Skeletal muscle tissue (tissue), 4 donors: ENCODE data around the gene SLC26A2. TPM values are rescaled to one million over a fixed set of nuclear protein-coding genes. Genes with fewer than 3 reads are reported as not detected.

Experiments used
- H3K27ac ChIP-seq: one replicate; pipeline ENCODE4 v1.7.0; 2013; ENCODE audit warnings: mild to moderate bottlenecking, low read depth, low read length, inconsistent platforms
- H3K27me3 ChIP-seq, 3 donors: one replicate each; pipeline ENCODE4 v1.7.0; 2013; ENCODE audit warnings: low read length in 3 of 3; ENCODE audit not compliant: control insufficient read depth in 3 of 3, insufficient read depth in 3 of 3
- H3K36me3 ChIP-seq, 3 donors: one replicate each; pipeline ENCODE4 v1.7.0; 2013; ENCODE audit warnings: low read length in 3 of 3; ENCODE audit not compliant: control insufficient read depth in 3 of 3, insufficient read depth in 3 of 3
- H3K4me1 ChIP-seq, 3 donors: one replicate each; pipeline ENCODE4 v1.7.0; 2013; ENCODE audit warnings: low read length in 3 of 3, mild to moderate bottlenecking in 3 of 3; ENCODE audit not compliant: control insufficient read depth in 3 of 3, insufficient read depth in 3 of 3
- H3K4me3 ChIP-seq, 3 donors: one replicate each; pipeline ENCODE4 v1.7.0; 2013; ENCODE audit warnings: low read length in 3 of 3
- H3K9ac ChIP-seq, 3 donors: one replicate each; pipeline ENCODE4 v1.7.0; 2013; ENCODE audit warnings: low read length in 3 of 3, mild to moderate bottlenecking in 3 of 3, moderate library complexity in 2 of 3, low read depth in 1 of 3
- H3K9me3 ChIP-seq, 3 donors: one replicate each; pipeline ENCODE4 v1.7.0; 2013; ENCODE audit warnings: low read length in 3 of 3; ENCODE audit not compliant: control insufficient read depth in 3 of 3
- total RNA-seq: library from RNA; depleted of rRNA; stranded (reverse); fragments of >200 nt; gene quantifications from one replicate; pipeline ENCODE4 v1.2.3, GENCODE V29; 2014
- donor health status: Osteomylitis.

SLC26A2 gene
- 14.6 TPM for total RNA-seq

DNA sequence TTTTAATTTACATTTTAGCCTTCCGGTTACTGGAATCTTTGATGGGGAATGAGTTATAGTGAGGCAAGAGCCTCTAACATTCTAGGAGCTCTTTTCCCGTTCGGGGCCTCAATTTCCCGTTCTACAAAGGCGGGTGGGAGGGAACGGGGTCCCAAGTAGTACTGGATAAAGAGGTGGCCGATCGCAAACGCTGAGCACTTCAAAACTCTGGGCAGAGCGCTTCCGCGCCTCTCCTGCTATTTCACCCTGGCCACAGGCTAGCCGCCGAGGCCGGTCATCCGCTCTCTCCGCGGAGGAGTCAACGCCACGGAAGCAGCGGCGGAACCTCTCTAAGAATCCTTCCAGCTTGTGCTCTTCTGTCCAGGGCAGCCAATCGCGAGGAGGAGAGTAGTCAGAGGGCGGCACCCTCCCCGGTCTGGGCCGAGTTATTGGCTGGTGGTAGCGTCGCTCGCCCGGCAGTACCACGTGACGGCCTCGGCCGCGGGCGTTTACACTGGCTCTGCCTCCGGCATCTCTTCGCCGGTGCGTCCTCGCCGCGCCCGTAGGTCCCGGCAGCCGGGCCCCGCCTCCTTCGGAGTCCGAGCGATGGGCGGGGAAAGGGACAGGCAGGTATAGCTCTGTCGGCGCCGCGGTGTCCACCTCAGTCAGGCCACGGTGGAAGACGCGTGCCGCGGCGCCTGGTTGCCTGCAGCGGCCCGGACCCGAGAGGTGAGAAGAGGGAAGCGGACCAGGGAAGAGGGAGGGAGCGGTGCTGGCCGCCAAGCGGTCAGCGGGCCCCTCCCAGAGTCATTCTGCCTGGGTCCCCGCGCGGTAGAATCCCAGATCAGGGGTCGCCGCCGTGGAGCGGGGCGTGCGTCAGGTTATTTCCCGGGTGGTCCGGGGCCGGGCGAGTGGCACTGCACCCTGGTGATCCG, at the start of gene SLC26A2:
Gene SLC26A2, plus strand, starts transcription at position 487 of the 914 bp plus-strand sequence. CDS start 16,895 bp downstream, outside the sequence.
- H3K36me3 ChIP-seq: no peaks in the 10 kb centered on the region
- no peaks in the 10 kb centered on the region for H3K9me3 ChIP-seq
- H3K27ac ChIP-seq: peak within 1 kb of the TSS; percentile 88
- H3K4me1 ChIP-seq: peaks cover 12 to 13% (median 13%) of the 10 kb centered on the region in 3 donors
- H3K9ac ChIP-seq: peak within 1 kb of the TSS; percentile 70 to 92 (median 84)
- H3K27me3 ChIP-seq: no peaks in the 10 kb centered on the region
- H3K4me3 ChIP-seq: peak within 1 kb of the TSS; percentile 75 to 83 (median 76)

DNA sequence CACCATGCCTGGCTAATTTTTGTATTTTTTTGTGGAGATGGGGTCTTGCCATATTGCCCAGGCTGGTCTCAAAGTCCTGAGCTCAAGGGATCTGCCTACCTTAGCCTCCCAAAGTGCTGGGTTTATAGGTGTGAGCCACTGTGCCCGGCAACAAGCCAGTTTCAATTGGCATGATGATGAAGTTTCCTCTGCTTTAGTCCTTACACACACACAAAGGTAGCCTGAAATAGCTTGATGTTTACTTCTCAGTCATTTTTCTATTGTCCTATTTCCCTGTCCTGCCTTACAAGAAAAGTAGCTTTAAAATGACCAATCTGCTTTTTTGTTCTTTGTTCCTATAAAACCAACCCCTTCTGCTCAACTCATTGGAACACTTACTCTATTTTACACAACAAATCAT, 49.5 kb upstream of the SLC26A2 start:
- H3K9me3 ChIP-seq: no peaks in the 10 kb centered on the region
- no peak overlapping the region for H3K4me3 ChIP-seq
- H3K9ac ChIP-seq: no peak overlapping the region
- no peaks in the 10 kb centered on the region for H3K36me3 ChIP-seq
- H3K27me3 ChIP-seq: no peaks in the 10 kb centered on the region
- peaks cover 0 to 8% (median 0%) of the 10 kb centered on the region in 3 donors for H3K4me1 ChIP-seq
- no peak overlapping the region for H3K27ac ChIP-seq

DNA sequence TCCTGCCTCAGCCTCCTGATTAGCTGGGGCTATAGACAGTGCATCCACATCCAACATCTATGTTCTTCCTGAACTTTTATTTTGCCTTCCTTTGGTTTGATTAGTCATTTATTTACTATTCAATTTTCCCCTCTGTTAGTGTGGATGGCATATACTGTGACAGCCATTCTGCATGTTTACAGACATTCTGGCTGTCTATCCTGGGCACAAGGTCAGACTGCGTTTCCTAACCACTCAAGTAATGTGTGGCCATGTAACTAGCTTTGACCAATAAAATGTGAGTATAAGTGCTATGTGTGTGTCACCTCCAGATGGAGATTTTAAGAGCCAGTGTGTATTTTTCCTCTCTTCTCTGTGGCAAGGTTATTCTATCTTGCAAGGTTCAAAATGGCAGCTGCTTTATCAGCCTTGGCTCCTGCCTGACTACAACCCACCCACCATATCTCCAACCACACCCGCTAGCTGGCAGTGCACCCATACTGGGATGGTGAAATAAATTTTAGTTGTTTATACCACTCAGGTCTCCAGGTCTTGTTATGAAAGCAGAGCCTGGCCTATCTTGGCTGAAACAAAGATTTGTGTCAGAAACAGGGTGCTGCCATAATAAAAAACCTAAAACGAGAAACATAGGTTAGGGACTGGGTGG, 48.2 kb upstream of the SLC26A2 start:
- no peaks in the 10 kb centered on the region for H3K36me3 ChIP-seq
- H3K9ac ChIP-seq: no peak overlapping the region
- no peak overlapping the region for H3K27ac ChIP-seq
- no peaks in the 10 kb centered on the region for H3K9me3 ChIP-seq
- no peaks in the 10 kb centered on the region for H3K27me3 ChIP-seq
- H3K4me3 ChIP-seq: no peak overlapping the region
- H3K4me1 ChIP-seq: peaks cover 0 to 16% (median 0%) of the 10 kb centered on the region in 3 donors

DNA sequence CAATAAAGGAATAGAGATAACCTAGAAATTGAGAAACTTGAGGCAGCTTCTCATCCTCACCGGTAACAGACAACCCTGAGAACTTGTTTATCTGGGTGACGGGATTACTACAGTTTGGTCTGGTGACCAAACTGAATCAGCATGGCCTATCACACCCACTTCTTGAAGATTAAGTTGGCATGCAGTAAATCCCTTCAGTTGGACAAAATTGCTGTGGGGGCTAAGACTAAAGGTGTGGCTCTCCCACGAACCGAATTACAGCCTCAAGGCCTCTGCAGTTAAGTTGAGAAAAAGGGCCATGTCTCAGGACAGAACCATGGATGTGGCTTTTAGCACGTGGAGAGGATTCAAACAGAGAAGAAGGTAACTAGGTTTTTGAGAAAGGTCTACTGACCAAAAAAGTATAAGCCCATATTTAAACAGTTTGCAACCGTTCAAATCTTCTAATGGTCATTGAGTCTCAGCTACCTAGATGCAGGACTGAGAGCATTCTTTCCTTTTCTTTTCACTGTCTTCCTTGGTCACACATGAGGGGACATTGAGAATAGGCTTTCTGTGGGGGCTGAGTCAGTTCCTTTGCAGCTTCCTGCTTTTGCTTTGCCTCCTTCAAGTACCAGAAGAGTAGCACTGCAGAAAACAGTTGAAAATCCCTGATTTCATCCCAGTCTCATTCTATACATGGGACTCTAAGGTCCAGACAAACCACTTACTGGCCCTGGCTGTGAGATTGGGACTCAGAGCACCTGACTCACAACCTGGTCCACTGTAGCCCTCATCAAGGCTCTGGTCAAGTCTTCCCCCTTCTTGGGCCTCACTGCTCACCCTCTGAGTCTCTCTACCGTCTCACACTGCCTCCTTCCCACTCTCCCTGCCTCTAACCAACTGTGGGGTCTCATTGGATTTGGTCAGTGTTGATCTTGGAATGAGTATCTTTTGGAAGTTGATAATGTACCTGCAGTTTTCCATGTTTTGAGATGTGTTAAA, 46.8 kb upstream of the SLC26A2 start:
- no peaks in the 10 kb centered on the region for H3K9me3 ChIP-seq
- H3K4me3 ChIP-seq: no peak overlapping the region
- no peaks in the 10 kb centered on the region for H3K36me3 ChIP-seq
- no peaks in the 10 kb centered on the region for H3K27me3 ChIP-seq
- no peak overlapping the region for H3K9ac ChIP-seq
- H3K27ac ChIP-seq: no peak overlapping the region
- peaks cover 0 to 19% (median 0%) of the 10 kb centered on the region in 3 donors for H3K4me1 ChIP-seq

DNA sequence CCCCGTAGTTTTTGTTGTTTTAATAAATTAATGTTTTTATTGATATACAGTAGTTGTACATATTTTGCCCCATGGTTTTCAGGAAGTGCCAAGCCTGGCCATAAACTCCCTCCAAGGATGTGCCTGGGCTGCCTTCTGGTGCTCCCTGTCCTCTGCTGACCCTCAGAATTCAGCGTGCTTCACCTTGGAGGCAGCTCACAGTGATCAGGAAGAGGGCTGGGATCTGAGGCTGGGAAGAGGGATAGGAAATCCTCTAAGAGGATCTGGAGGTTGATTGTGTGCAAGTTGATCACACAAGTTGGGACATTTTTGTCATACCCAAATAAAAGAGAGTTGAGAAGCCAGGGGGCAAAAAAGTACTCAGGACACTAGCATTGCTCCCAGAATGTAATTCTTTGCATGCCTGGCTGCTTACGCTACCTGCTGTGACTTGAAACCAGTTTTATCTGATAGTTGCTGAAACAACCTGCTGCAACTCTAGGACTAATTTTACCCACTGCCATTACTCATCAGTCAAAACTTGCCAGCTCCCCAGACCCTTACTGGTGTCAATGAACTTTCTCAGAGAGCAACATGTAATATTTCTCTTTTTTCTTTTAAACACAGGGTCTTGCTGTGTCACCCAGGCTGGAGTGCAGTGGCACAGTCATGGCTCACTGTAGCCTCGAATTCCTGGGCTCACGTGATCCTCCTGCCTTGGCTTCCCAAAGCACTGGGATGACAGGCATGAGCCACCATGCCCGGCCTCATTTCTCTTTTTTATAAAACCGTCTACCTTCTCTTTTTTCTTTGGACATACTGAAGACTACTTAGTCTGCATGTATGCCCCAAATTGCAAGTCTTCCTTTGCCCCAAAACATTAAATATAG, 44.9 kb upstream of the SLC26A2 start:
- H3K27ac ChIP-seq: no peak overlapping the region
- H3K27me3 ChIP-seq: no peaks in the 10 kb centered on the region
- H3K4me3 ChIP-seq: no peak overlapping the region
- peaks cover 0 to 23% (median 0%) of the 10 kb centered on the region in 3 donors for H3K4me1 ChIP-seq
- no peak overlapping the region for H3K9ac ChIP-seq
- H3K9me3 ChIP-seq: no peaks in the 10 kb centered on the region
- no peaks in the 10 kb centered on the region for H3K36me3 ChIP-seq

DNA sequence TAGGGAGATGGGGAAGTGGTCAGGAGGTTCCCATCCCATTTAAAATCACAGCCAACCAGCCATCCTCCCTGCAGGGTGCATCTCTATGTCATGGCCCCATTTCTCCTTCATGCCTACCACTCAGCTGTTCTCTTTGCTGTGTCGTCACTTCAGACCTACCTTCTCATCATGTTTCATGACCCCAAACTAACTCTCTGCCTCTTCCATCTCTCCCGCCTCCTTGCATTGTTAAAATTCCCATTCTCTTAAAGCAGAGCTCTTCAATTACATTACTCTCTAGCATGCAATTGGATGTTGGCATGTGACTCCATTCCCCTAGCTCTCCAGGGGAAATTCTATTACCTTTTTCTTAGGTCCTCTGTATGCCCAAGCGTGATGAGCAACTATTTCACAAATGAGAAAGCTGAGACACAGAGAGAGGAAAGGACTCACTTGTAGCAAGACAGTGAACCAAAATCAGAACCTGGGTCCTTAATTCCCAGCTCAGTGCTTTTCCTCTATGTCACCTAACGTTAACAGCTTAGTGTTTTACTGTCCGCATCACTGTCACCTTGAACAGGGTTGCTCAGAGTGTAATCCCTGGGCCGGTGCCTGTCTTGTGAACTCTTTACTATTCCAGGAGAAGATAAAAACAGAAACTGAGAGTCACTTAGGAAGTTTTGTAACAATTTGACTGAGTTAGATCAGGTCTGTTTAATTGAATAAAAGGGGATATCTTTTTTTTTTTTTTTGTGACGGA, 44.1 kb upstream of the SLC26A2 start:
- Histone ChIP-seq H3K9me3 (no peaks in the 10 kb centered on the region), H3K27ac (no peak overlapping the region), H3K4me1 (peaks cover 0 to 23% (median 0%) of the 10 kb centered on the region in 3 donors), H3K27me3 (no peaks in the 10 kb centered on the region), H3K4me3 (no peak overlapping the region), H3K9ac (no peak overlapping the region), H3K36me3 (no peaks in the 10 kb centered on the region)

DNA sequence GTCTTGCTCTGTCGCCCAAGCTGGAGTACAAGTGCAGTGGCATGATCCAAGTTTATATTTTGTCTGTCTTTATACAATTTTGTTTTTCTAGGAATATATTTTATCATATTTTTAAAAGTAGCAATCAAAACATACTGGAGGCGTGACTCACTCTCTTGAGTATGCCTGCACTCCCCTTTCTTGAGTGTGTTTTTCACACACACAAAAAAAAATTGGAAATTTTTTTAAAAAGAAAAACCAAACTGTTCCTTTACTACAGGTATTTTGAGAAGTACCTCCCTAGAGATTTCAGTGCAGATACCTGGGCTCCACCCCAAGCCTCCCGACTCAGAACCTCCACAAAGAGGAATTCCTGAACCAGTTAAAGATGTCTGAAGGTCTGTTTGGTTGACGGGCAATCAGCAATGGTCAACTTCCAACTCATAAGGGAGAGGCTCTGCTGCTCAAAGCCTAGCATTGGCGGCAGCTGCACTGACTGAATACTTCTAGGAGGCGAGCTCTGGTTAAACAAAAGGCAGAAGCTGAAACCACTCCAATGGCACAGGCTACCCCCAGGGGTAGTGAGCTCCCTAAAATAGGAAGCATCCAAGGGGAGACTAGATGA, 43.4 kb upstream of the SLC26A2 start:
- no peak overlapping the region for H3K27ac ChIP-seq
- H3K9ac ChIP-seq: peak overlapping the region in 1 of 3 donors; percentile 19

DNA sequence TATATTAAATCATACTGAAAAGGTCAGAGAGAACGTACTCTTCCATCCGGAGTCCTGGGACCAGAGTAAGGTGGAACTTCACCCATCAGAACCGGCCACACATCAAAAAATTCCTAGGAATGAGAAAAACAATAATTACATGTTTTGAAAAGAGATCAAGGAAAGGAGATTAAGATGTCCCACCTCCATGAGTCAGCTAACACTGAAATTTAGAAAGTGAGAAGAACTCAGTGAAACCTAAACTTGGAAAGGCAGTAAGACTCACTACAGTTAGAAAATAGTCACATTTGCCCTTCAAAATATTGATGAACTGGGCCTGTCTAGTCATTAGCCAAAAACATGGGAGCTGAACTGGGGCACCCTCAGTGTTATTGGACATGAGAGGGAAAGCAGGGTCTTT, 39.0 kb upstream of the SLC26A2 start:
- H3K27me3 ChIP-seq: no peaks in the 10 kb centered on the region
- no peaks in the 10 kb centered on the region for H3K36me3 ChIP-seq
- H3K9me3 ChIP-seq: no peaks in the 10 kb centered on the region
- no peak overlapping the region for H3K4me3 ChIP-seq
- no peak overlapping the region for H3K9ac ChIP-seq
- peaks cover 0 to 9% (median 0%) of the 10 kb centered on the region in 3 donors for H3K4me1 ChIP-seq
- H3K27ac ChIP-seq: no peak overlapping the region

More for the DNA sequence above, 43.4 kb upstream of the SLC26A2 start:
- no peak overlapping the region for H3K4me3 ChIP-seq
- H3K27me3 ChIP-seq: no peaks in the 10 kb centered on the region
- no peaks in the 10 kb centered on the region for H3K9me3 ChIP-seq
- peaks cover 0 to 23% (median 0%) of the 10 kb centered on the region in 3 donors for H3K4me1 ChIP-seq
- H3K36me3 ChIP-seq: no peaks in the 10 kb centered on the region
